Endodermal cell (in vitro differentiated cells): Measurements from ENCODE around the gene NOS3. TPM values are rescaled to one million over a fixed set of nuclear protein-coding genes. Genes with fewer than 3 reads are reported as not detected.

ENCODE experiments used
- DNase-seq: peaks from one replicate; pipeline ENCODE4 v3.0.0-alpha.2; 2017
- H3K27ac ChIP-seq: 2 replicates; pipeline ENCODE4 v1.5.1; 2013; ENCODE audit warnings: mild to moderate bottlenecking, low read depth, low read length, moderate library complexity
- H3K27me3 ChIP-seq: 2 replicates; pipeline ENCODE4 v1.6.1; 2013; ENCODE audit warnings: mild to moderate bottlenecking, low read length, moderate library complexity; ENCODE audit not compliant: insufficient read depth, control insufficient read depth, poor library complexity, severe bottlenecking
- H3K36me3 ChIP-seq: 2 replicates; pipeline ENCODE4 v1.7.0; 2013; ENCODE audit warnings: mild to moderate bottlenecking, low read length, moderate library complexity; ENCODE audit not compliant: control insufficient read depth, insufficient read depth
- H3K4me1 ChIP-seq: one replicate; pipeline ENCODE4 v1.7.0; 2013; ENCODE audit warnings: low read length; ENCODE audit not compliant: control insufficient read depth, insufficient read depth
- H3K4me3 ChIP-seq: 2 replicates; pipeline ENCODE4 v1.5.1; 2013; ENCODE audit warnings: mild to moderate bottlenecking, low read length, moderate library complexity
- H3K9ac ChIP-seq: 2 replicates; pipeline ENCODE4 v1.6.1; 2013; ENCODE audit warnings: mild to moderate bottlenecking, low read length, moderate library complexity; ENCODE audit not compliant: poor library complexity, severe bottlenecking; ENCODE audit errors: extremely low read depth
- H3K9me3 ChIP-seq: 2 replicates; pipeline ENCODE4 v1.6.1; 2013; ENCODE audit warnings: mild to moderate bottlenecking, low read length, moderate library complexity; ENCODE audit not compliant: control insufficient read depth
- H3K27ac Mint-ChIP-seq: 2 replicates; pipeline ENCODE4 v1.8.0; 2020; ENCODE audit warnings: mixed read lengths
- H3K27me3 Mint-ChIP-seq: 2 replicates; pipeline ENCODE4 v1.8.0; 2021; ENCODE audit warnings: mild to moderate bottlenecking, mixed read lengths; ENCODE audit not compliant: insufficient read depth
- H3K36me3 Mint-ChIP-seq: 2 replicates; pipeline ENCODE4 v1.8.0; 2020; ENCODE audit warnings: low read depth, mixed read lengths
- H3K4me1 Mint-ChIP-seq: 2 replicates; pipeline ENCODE4 v1.8.0; 2020; ENCODE audit warnings: mixed read lengths
- H3K4me3 Mint-ChIP-seq: 2 replicates; pipeline ENCODE4 v1.8.0; 2020; ENCODE audit warnings: mild to moderate bottlenecking, moderate library complexity, mixed read lengths
- H3K9me3 Mint-ChIP-seq: 2 replicates; pipeline ENCODE4 v1.8.0; 2020; ENCODE audit warnings: mild to moderate bottlenecking, mixed read lengths
- CTCF ChIP-seq: fragments of 200-600 bp; sonication (generic); conservative IDR thresholded peaks from 2 replicates; pipeline ENCODE4 v1.5.0; 2021; ENCODE audit warnings: antibody characterized with exemption, mild to moderate bottlenecking
- WGBS, 2 experiments: methylation state at CpG; one replicate each; pipeline versions ENCODE4 v1.1.5 to v1.1.7; 2013; ENCODE audit warnings: missing lambda C conversion rate in 2 of 2, mixed read lengths in 1 of 2; ENCODE audit not compliant: insufficient coverage in 1 of 2, insufficient read length in 1 of 2; 5-methylcytosine and 5-hydroxymethylcytosine counted together
- total RNA-seq, 2 donors: library from RNA; stranded (reverse); fragmentation: NEBNext Ultra II Directional in 1 of 2; extraction: Animal tissue kit (Norgen Biotek cat#: 25700) in 1 of 2; gene quantifications; 2 replicates in 1 of 2; 3 replicates in 1 of 2; pipeline ENCODE4 v1.2.1, GENCODE V29; 2021

NOS3 gene
- total RNA-seq, 2 donors from 2014 or later, result 2.3 to 9.1 TPM

- H3K9me3 Mint-ChIP-seq, result no peaks in the 10 kb centered on the region
- WGBS, 2 experiments, result 17 to 18% methylated on average over 2 to 11 of the region's 11 CpGs
- peak overlapping the region; percentile 94 for H3K4me3 ChIP-seq
- peaks cover 17% of the 10 kb centered on the region for H3K36me3 Mint-ChIP-seq
- H3K4me1 Mint-ChIP-seq, result peaks cover 33% of the 10 kb centered on the region
- no peak for TF ChIP-seq CTCF
- H3K36me3 ChIP-seq, result peaks cover 25% of the 10 kb centered on the region
- no peak overlapping the region for H3K27ac ChIP-seq
- no peak for DNase-seq
- H3K9ac ChIP-seq, result no peak overlapping the region
- peaks cover 18% of the 10 kb centered on the region for H3K4me1 ChIP-seq
- H3K27me3 ChIP-seq, result no peaks in the 10 kb centered on the region
- peak overlapping the region; percentile 84 for H3K4me3 Mint-ChIP-seq
- H3K27me3 Mint-ChIP-seq, result peaks cover 3% of the 10 kb centered on the region
- H3K27ac Mint-ChIP-seq, result peak overlapping the region; percentile 87
- no peaks in the 10 kb centered on the region for H3K9me3 ChIP-seq
Measured at GRCh38 chr7:151062111-151062398, 71.2 kb downstream of the NOS3 start.

DNA sequence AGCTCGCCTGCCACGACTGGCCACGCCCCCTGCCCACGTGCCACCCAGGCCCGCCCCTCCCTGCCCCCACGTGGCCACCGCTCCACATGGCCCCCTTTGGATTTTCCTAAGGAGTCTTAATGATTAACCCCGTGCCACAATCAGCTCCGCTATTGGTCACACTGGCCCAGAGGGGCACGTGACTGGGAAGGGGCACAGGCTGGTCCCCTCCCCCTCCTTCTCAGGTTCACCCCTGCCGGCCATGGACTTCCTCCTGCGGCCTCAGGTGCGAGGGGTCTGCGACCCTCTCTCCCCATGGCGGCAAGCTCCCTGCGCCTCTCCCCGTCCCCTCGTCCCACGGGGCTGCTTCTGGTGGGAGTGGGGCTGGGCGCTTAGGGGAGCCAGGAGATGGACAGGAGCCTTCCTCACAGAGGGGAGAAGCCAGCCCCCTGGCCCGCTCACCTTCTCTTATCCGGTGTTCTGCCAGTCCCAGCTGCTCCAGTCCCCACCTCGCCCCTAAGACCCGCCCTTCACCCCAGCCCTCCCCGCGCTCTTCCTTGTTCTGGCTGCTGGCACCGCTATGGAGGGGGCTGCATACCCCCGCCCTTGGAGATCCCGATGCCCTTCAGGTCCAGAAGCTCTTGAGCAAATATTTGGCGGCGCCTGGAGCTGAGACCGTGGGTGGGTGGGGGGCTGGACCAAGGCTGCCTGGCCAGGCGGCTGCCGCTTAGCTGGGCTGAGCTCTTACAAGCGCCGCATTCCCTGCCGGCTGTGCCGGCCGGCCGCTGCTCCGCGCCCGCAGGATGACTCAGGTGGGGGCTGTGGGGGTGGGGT, 71.8 kb downstream of the NOS3 start:
- H3K27me3 ChIP-seq, result no peaks in the 10 kb centered on the region
- peak; percentile 98 for DNase-seq
- WGBS, 2 experiments, result 0 to 2% methylated on average over 3 to 43 of the region's 43 CpGs
- H3K27me3 Mint-ChIP-seq, result no peaks in the 10 kb centered on the region
- H3K4me1 Mint-ChIP-seq, result peaks cover 29% of the 10 kb centered on the region
- H3K4me1 ChIP-seq, result peaks cover 18% of the 10 kb centered on the region
- peak overlapping the region; percentile 21 for H3K27ac ChIP-seq
- peaks cover 30% of the 10 kb centered on the region for H3K36me3 ChIP-seq
- peak overlapping the region; percentile 84 for H3K4me3 Mint-ChIP-seq
- H3K36me3 Mint-ChIP-seq, result peaks cover 23% of the 10 kb centered on the region
- H3K4me3 ChIP-seq, result peak overlapping the region; percentile 80
- no peak for TF ChIP-seq CTCF
- H3K9ac ChIP-seq, result peak overlapping the region; percentile 59
- peak overlapping the region; percentile 58 for H3K27ac Mint-ChIP-seq
- H3K9me3 Mint-ChIP-seq, result no peaks in the 10 kb centered on the region
- H3K9me3 ChIP-seq, result no peaks in the 10 kb centered on the region

DNA sequence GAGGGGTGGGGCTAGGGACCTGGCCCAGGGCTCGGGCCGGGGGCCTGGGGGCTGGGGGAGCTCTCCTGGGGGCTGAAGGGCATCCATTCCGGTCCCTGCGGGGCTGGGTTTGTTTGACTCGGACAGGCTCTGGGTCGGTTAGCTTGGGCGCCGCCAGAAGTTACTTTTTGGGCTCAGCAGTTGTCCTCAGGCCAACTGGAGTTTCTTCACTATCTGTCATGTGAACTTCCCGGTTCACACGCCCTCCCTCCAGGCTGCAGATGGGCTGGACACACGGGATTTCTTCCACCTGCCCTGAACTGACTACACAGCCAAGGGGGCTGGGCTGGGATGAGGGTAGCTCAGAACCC, 72.4 kb downstream of the NOS3 start:
- Mint-ChIP-seq H3K4me1 (peaks cover 28% of the 10 kb centered on the region), H3K27me3 (no peaks in the 10 kb centered on the region), H3K9me3 (no peaks in the 10 kb centered on the region), H3K27ac (peak overlapping the region; percentile 87), H3K36me3 (peaks cover 28% of the 10 kb centered on the region), H3K4me3 (peak overlapping the region; percentile 84)
- 11 to 28% methylated on average over 4 to 11 of the region's 11 CpGs for WGBS, 2 experiments
- DNase-seq, result no peak
- Histone ChIP-seq H3K36me3 (peaks cover 36% of the 10 kb centered on the region), H3K27ac (no peak overlapping the region), H3K4me1 (peaks cover 18% of the 10 kb centered on the region), H3K4me3 (peak overlapping the region; percentile 80), H3K9me3 (no peaks in the 10 kb centered on the region), H3K27me3 (no peaks in the 10 kb centered on the region), H3K9ac (no peak overlapping the region)
- no peak for TF ChIP-seq CTCF

Other genes starting within 250 kb of the NOS3 start
- gene TMEM176B, start 190.7 kb upstream of the NOS3 start, total RNA-seq, result under 1 TPM; 0.31 to 0.35 TPM
- not detected for gene TMEM176A, start 190.2 kb upstream of the NOS3 start, total RNA-seq
- gene AOC1, start 138.5 kb upstream of the NOS3 start, total RNA-seq, result not detected
- gene KCNH2, start 12.7 kb upstream of the NOS3 start, total RNA-seq, result 1 to 10 TPM; 1.1 to 1.9 TPM
- 1 to 10 TPM; 2.0 to 3.0 TPM for gene ATG9B, start 33.5 kb downstream of the NOS3 start, total RNA-seq
- gene ABCB8, start 37.4 kb downstream of the NOS3 start, total RNA-seq, result 10 to 100 TPM; 35.9 to 37.2 TPM
- 1 to 10 TPM; 2.5 to 3.0 TPM for gene ASIC3, start 57.5 kb downstream of the NOS3 start, total RNA-seq
- gene CDK5, start 66.9 kb downstream of the NOS3 start, total RNA-seq, result 10 to 100 TPM; 22.2 to 25.2 TPM
- 100 to 1,000 TPM; 265 to 284 TPM for gene SLC4A2, start 68.6 kb downstream of the NOS3 start, total RNA-seq
- 10 to 100 TPM; 64.0 to 71.0 TPM for gene FASTK, start 89.8 kb downstream of the NOS3 start, total RNA-seq
- 10 to 100 TPM; 48.1 to 52.6 TPM for gene TMUB1, start 92.5 kb downstream of the NOS3 start, total RNA-seq
- gene AGAP3, start 95.5 kb downstream of the NOS3 start, total RNA-seq, result 100 to 1,000 TPM; 113 to 116 TPM
- gene GBX1, start 176.7 kb downstream of the NOS3 start, total RNA-seq, result not detected
- gene ASB10, start 196.2 kb downstream of the NOS3 start, total RNA-seq, result not detected
- gene H2BK1, start 219.5 kb downstream of the NOS3 start, total RNA-seq, result not detected
- gene ABCF2, start 236.2 kb downstream of the NOS3 start, total RNA-seq, result 10 to 100 TPM; 43.3 to 48.9 TPM
- 10 to 100 TPM; 31.9 to 35.6 TPM for gene CHPF2, start 241.5 kb downstream of the NOS3 start, total RNA-seq